IMR-90 (cell line): ENCODE data around the gene C1QTNF8. TPM values are rescaled to one million over a fixed set of nuclear protein-coding genes. Genes with fewer than 3 reads are reported as not detected.

Experiments
- ATAC-seq: fragments of 200-7000 bp; cut with Tn5 transposase; 2 replicates; pipeline ENCODE4 v1.9.1; 2020; ENCODE audit warnings: low read depth, mild to moderate bottlenecking, moderate library complexity
- BruUV-seq: library from RNA; stranded (reverse); fragments of 400-500 nt; replicated peaks from 2 replicates; lab custom pipeline; 2021; lab: Mats Ljungman, UMichigan
- CTCF ChIA-PET: fragments of 300-600 bp; formaldehyde crosslinking; extraction: SDS; loops from one replicate; lab custom pipeline; 2021; ENCODE audit warnings: antibody characterized with exemption; lab: Yijun Ruan, JAX
- POLR2A ChIA-PET: fragments of 300-600 bp; sonication (Branson Sonifier 250); formaldehyde crosslinking; loops from one replicate; lab custom pipeline; 2022; ENCODE audit warnings: antibody characterized with exemption; ENCODE audit not compliant: unreplicated experiment; lab: Charles Lee
- DNase-seq: peaks from one replicate; pipeline ENCODE4 v3.0.0; 2013
- H2AFZ ChIP-seq: replicated peaks from 2 replicates; pipeline ENCODE3; 2013; ENCODE audit warnings: low read length, mild to moderate bottlenecking; ENCODE audit not compliant: poor library complexity
- H2AK5ac ChIP-seq: 2 replicates; pipeline ENCODE4 v1.6.1; 2013; ENCODE audit warnings: low read depth, low read length, inconsistent platforms
- H2AK9ac ChIP-seq: replicated peaks from 2 replicates; pipeline ENCODE3; 2013; ENCODE audit warnings: mild to moderate bottlenecking, low read depth, low read length, moderate library complexity; ENCODE audit not compliant: poor library complexity
- H2BK120ac ChIP-seq: 2 replicates; pipeline ENCODE4 v1.6.1; 2013; ENCODE audit warnings: low read depth, low read length, inconsistent platforms
- H2BK15ac ChIP-seq: 3 replicates; pipeline ENCODE4 v1.6.1; 2013; ENCODE audit warnings: low read depth, low read length, inconsistent platforms
- H2BK20ac ChIP-seq: 2 replicates; pipeline ENCODE4 v1.6.1; 2013; ENCODE audit warnings: low read depth, mild to moderate bottlenecking, inconsistent platforms, low read length, moderate library complexity
- H2BK5ac ChIP-seq: 2 replicates; pipeline ENCODE4 v1.6.1; 2013; ENCODE audit warnings: mild to moderate bottlenecking, low read depth, low read length, inconsistent platforms; ENCODE audit not compliant: poor library complexity, severe bottlenecking
- H3K14ac ChIP-seq: replicated peaks from 2 replicates; pipeline ENCODE4 v1.6.1; 2013; ENCODE audit warnings: low read depth, low read length, inconsistent platforms
- H3K18ac ChIP-seq: 2 replicates; pipeline ENCODE4 v1.6.1; 2013; ENCODE audit warnings: low read depth, low read length, control low read depth
- H3K23ac ChIP-seq: 2 replicates; pipeline ENCODE4 v1.6.1; 2013; ENCODE audit warnings: low read depth, low read length, inconsistent platforms
- H3K27ac ChIP-seq: 2 replicates; pipeline ENCODE4 v1.5.1; 2013; ENCODE audit warnings: mild to moderate bottlenecking, control low read depth, low read length; ENCODE audit not compliant: insufficient read depth
- H3K27me3 ChIP-seq: 2 replicates; pipeline ENCODE4 v1.6.1; 2013; ENCODE audit warnings: low read length; ENCODE audit not compliant: control insufficient read depth, insufficient read depth
- H3K36me3 ChIP-seq: 2 replicates; pipeline ENCODE4 v1.6.1; 2013; ENCODE audit warnings: low read length, mixed read lengths; ENCODE audit not compliant: control insufficient read depth, insufficient read depth
- H3K4ac ChIP-seq: 2 replicates; pipeline ENCODE4 v1.6.1; 2013; ENCODE audit warnings: low read depth, low read length, inconsistent platforms
- H3K4me1 ChIP-seq: 2 replicates; pipeline ENCODE4 v1.6.1; 2013; ENCODE audit warnings: low read length, mixed read lengths; ENCODE audit not compliant: control insufficient read depth, insufficient read depth
- H3K4me2 ChIP-seq: 2 replicates; pipeline ENCODE4 v1.6.1; 2013; ENCODE audit warnings: low read depth, mild to moderate bottlenecking, control low read depth, low read length, moderate library complexity
- H3K4me3 ChIP-seq: 2 replicates; pipeline ENCODE4 v1.5.1; 2013; ENCODE audit warnings: low read depth, mild to moderate bottlenecking, control low read depth, low read length, moderate library complexity; ENCODE audit not compliant: insufficient read depth
- H3K56ac ChIP-seq: 2 replicates; pipeline ENCODE4 v1.6.1; 2013; ENCODE audit warnings: low read length, inconsistent platforms; ENCODE audit not compliant: insufficient read depth; ENCODE audit errors: extremely low read depth
- H3K79me1 ChIP-seq, 2 experiments: 2 replicates each; pipeline ENCODE4 v1.6.1; 2013; ENCODE audit warnings: low read length in 2 of 2, inconsistent platforms in 1 of 2, low read depth in 1 of 2
- H3K9ac ChIP-seq: 2 replicates; pipeline ENCODE4 v1.6.1; 2013; ENCODE audit warnings: low read depth, low read length, control low read depth
- H3K9me1 ChIP-seq: 2 replicates; pipeline ENCODE4 v1.6.1; 2013; ENCODE audit warnings: low read length, inconsistent platforms; ENCODE audit not compliant: insufficient read depth
- H3K9me3 ChIP-seq: 2 replicates; pipeline ENCODE4 v1.6.1; 2013; ENCODE audit warnings: low read length; ENCODE audit not compliant: control insufficient read depth, insufficient read depth
- H4K20me1 ChIP-seq: 2 replicates; pipeline ENCODE4 v1.6.1; 2013; ENCODE audit warnings: low read length, inconsistent platforms; ENCODE audit not compliant: insufficient read depth
- H4K5ac ChIP-seq: 2 replicates; pipeline ENCODE4 v1.6.1; 2013; ENCODE audit warnings: mild to moderate bottlenecking, low read depth, low read length, control low read depth
- H4K8ac ChIP-seq, 2 experiments: 2 replicates each; pipeline ENCODE4 v1.6.1; 2013; ENCODE audit warnings: low read depth in 2 of 2, low read length in 2 of 2, control low read depth in 1 of 2, inconsistent platforms in 1 of 2
- H4K91ac ChIP-seq: 2 replicates; pipeline ENCODE4 v1.6.1; 2013; ENCODE audit warnings: low read depth, low read length, inconsistent platforms; ENCODE audit not compliant: insufficient read depth
- BHLHE40 ChIP-seq: fragments of 150-350 bp; IDR thresholded peaks from 2 replicates; pipeline ENCODE4 v1.6.1; 2016; ENCODE audit warnings: mild to moderate bottlenecking, low read depth, low read length
- CHD1 ChIP-seq: IDR thresholded peaks from 2 replicates; pipeline ENCODE4 v1.6.1; 2012; ENCODE audit warnings: low read depth, low read length, improper control_type of control experiment
- FOS ChIP-seq: fragments of 150-350 bp; IDR thresholded peaks from 2 replicates; pipeline ENCODE4 v1.6.1; 2016; ENCODE audit warnings: low read depth, low read length
- MAFK ChIP-seq: IDR thresholded peaks from 2 replicates; pipeline ENCODE4 v1.6.1; 2012; ENCODE audit warnings: low read depth, low read length, improper control_type of control experiment
- MAZ ChIP-seq: IDR thresholded peaks from 2 replicates; pipeline ENCODE4 v1.6.1; 2012; ENCODE audit warnings: low read depth, mild to moderate bottlenecking, low read length, improper control_type of control experiment, moderate library complexity, borderline replicate concordance
- MXI1 ChIP-seq: IDR thresholded peaks from 2 replicates; pipeline ENCODE4 v1.6.1; 2012; ENCODE audit warnings: low read depth, mild to moderate bottlenecking, low read length, moderate library complexity, borderline replicate concordance
- POLR2A ChIP-seq: IDR thresholded peaks from 2 replicates; pipeline ENCODE4 v1.6.1; 2012; ENCODE audit warnings: mild to moderate bottlenecking, low read depth, low read length
- RCOR1 ChIP-seq: IDR thresholded peaks from 2 replicates; pipeline ENCODE4 v1.6.1; 2012; ENCODE audit warnings: mild to moderate bottlenecking, low read length, improper control_type of control experiment; ENCODE audit not compliant: insufficient replicate concordance
- RFX5 ChIP-seq: IDR thresholded peaks from 2 replicates; pipeline ENCODE4 v1.8.0; 2012; ENCODE audit warnings: low read depth, mild to moderate bottlenecking, low read length, moderate library complexity
- SMC3 ChIP-seq: fragments of 150-350 bp; IDR thresholded peaks from 2 replicates; pipeline ENCODE4 v1.6.1; 2016; ENCODE audit warnings: low read depth, mild to moderate bottlenecking, antibody characterized with exemption, low read length, moderate library complexity
- WGBS, 2 experiments: methylation state at CpG; one replicate each; pipeline versions ENCODE4 v1.1.5 to v1.1.7; 2013; ENCODE audit warnings: missing lambda C conversion rate in 2 of 2; ENCODE audit not compliant: insufficient read length in 1 of 2; ENCODE audit errors: extremely low coverage in 2 of 2; 5-methylcytosine and 5-hydroxymethylcytosine counted together
- dilution Hi-C: fragments of 300-500 bp; cut with HindIII; formaldehyde crosslinking; loops from one replicate; pipeline ENCODE4 v1.14.3; 2018; ENCODE audit warnings: low sequenced_read_pairs; ENCODE audit not compliant: unreplicated experiment
- in situ Hi-C: fragments of 300-500 bp; cut with MboI; formaldehyde crosslinking; loops from 3 replicates; pipeline ENCODE4 v1.14.3; 2019; ENCODE audit warnings: low sequenced_read_pairs, inconsistent platforms, mixed read lengths
- intact Hi-C: fragments of 100-400 bp; cut with micrococcal nuclease; formaldehyde crosslinking; loops from 2 replicates; pipeline ENCODE4 v1.10.0; 2022
- polyA plus RNA-seq, 3 experiments: library from polyadenylated mRNA; depleted of rRNA; stranded (reverse); fragments of >200 nt; gene quantifications; 2 replicates each; pipeline ENCODE4 v1.2.3, GENCODE V29; 2012; ENCODE audit warnings: low replicate concordance in 1 of 3
- total RNA-seq: library from RNA; depleted of rRNA; stranded (reverse); fragments of >200 nt; gene quantifications from 2 replicates; pipeline ENCODE4 v1.2.3, GENCODE V29; 2012
- TF ChIP-seq, protein P1 (sequence below): fragments of 150-350 bp; IDR thresholded peaks from 2 replicates; pipeline ENCODE4 v1.6.1; 2017; ENCODE audit warnings: mild to moderate bottlenecking, antibody characterized with exemption, low read length, low read depth
- TF ChIP-seq, protein P2 (sequence below): fragments of 150-350 bp; IDR thresholded peaks from 2 replicates; pipeline ENCODE4 v1.6.1; 2016; ENCODE audit warnings: low read depth, mild to moderate bottlenecking, low read length, moderate library complexity, borderline replicate concordance
- TF ChIP-seq, protein P3 (sequence below): conservative IDR thresholded peaks from 2 replicates; pipeline ENCODE4 v1.5.1; 2012; ENCODE audit warnings: mild to moderate bottlenecking, low read depth, low read length, improper control_type of control experiment

Gene C1QTNF8
- total and polyA plus RNA-seq, 2 of the 4 experiments (the other 2 are of a cell fraction), result not detected

- peaks cover 20% of the 10 kb centered on the region; the same call in 1 of the 2 replicates for H3K27me3 ChIP-seq
- H3K4me2 ChIP-seq, result no peak overlapping the region
- POLR2A ChIA-PET, result no interaction called here
- in situ Hi-C loops, result no loop called here
- WGBS, 2 experiments, result 55% methylated on average over 6 of the region's 25 CpGs; no CpG with 5 or more reads in 1 of the 2 experiments
- H3K36me3 ChIP-seq, result no peaks in the 10 kb centered on the region
- H2BK5ac ChIP-seq, result no peak overlapping the region
- H3K23ac ChIP-seq, result no peak overlapping the region
- H2AK5ac ChIP-seq, result no peak overlapping the region
- no peak overlapping the region for H3K56ac ChIP-seq
- H3K9me1 ChIP-seq, result no peaks in the 10 kb centered on the region
- 0 out of 2 replicates have a peak, but pooled peaks cover 2% of the 10 kb centered on the region for H3K4me1 ChIP-seq
- intact Hi-C loops, result loop anchor here (2.0 kb wide), 1 partner anchor 45 kb away; no protein-coding TSS in a partner anchor
- no TSS peak for BruUV-seq
- dilution Hi-C loops, result no loop called here
- no peak overlapping the region for H4K8ac ChIP-seq
- no peak overlapping the region for H4K5ac ChIP-seq
- no peak for ATAC-seq
- H2AK9ac ChIP-seq, result no peak overlapping the region
- no peak overlapping the region for H2BK20ac ChIP-seq
- H3K9me3 ChIP-seq, result no peaks in the 10 kb centered on the region
- H2BK120ac ChIP-seq, result no peak overlapping the region
- H3K14ac ChIP-seq, result no peak overlapping the region
- H2AFZ ChIP-seq, result no peak overlapping the region
- H3K18ac ChIP-seq, result no peak overlapping the region
- no peak overlapping the region for H4K91ac ChIP-seq
- CTCF ChIA-PET, result no interaction called here
- H3K79me1 ChIP-seq, result no peaks in the 10 kb centered on the region
- TF ChIP-seq, protein P1, sequence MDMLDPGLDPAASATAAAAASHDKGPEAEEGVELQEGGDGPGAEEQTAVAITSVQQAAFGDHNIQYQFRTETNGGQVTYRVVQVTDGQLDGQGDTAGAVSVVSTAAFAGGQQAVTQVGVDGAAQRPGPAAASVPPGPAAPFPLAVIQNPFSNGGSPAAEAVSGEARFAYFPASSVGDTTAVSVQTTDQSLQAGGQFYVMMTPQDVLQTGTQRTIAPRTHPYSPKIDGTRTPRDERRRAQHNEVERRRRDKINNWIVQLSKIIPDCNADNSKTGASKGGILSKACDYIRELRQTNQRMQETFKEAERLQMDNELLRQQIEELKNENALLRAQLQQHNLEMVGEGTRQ, result no peak
- no peak for TF ChIP-seq SMC3
- TF ChIP-seq, protein P2, sequence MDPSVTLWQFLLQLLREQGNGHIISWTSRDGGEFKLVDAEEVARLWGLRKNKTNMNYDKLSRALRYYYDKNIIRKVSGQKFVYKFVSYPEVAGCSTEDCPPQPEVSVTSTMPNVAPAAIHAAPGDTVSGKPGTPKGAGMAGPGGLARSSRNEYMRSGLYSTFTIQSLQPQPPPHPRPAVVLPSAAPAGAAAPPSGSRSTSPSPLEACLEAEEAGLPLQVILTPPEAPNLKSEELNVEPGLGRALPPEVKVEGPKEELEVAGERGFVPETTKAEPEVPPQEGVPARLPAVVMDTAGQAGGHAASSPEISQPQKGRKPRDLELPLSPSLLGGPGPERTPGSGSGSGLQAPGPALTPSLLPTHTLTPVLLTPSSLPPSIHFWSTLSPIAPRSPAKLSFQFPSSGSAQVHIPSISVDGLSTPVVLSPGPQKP, result no peak
- TF ChIP-seq POLR2A, result no peak
- no peak for TF ChIP-seq RFX5
- TF ChIP-seq BHLHE40, result no peak
- TF ChIP-seq, protein P3, sequence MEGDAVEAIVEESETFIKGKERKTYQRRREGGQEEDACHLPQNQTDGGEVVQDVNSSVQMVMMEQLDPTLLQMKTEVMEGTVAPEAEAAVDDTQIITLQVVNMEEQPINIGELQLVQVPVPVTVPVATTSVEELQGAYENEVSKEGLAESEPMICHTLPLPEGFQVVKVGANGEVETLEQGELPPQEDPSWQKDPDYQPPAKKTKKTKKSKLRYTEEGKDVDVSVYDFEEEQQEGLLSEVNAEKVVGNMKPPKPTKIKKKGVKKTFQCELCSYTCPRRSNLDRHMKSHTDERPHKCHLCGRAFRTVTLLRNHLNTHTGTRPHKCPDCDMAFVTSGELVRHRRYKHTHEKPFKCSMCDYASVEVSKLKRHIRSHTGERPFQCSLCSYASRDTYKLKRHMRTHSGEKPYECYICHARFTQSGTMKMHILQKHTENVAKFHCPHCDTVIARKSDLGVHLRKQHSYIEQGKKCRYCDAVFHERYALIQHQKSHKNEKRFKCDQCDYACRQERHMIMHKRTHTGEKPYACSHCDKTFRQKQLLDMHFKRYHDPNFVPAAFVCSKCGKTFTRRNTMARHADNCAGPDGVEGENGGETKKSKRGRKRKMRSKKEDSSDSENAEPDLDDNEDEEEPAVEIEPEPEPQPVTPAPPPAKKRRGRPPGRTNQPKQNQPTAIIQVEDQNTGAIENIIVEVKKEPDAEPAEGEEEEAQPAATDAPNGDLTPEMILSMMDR, result no peak
- TF ChIP-seq FOS, result no peak
- TF ChIP-seq CHD1, result no peak
- TF ChIP-seq MAZ, result no peak
- no peak for TF ChIP-seq RCOR1
- no peak for TF ChIP-seq MAFK
- TF ChIP-seq MXI1, result no peak
- no peak overlapping the region for H3K4me3 ChIP-seq
- no peak overlapping the region for H3K27ac ChIP-seq
- no peak overlapping the region for H3K4ac ChIP-seq
- H2BK15ac ChIP-seq, result no peak overlapping the region
- H3K9ac ChIP-seq, result no peak overlapping the region
- no peaks in the 10 kb centered on the region; the same call in 1 of the 2 replicates for H4K20me1 ChIP-seq
- no peak for DNase-seq
Observed at GRCh38 chr16:1101573-1102332, 5.7 kb upstream of the C1QTNF8 start.
